DOHH2 (cell line): Measurements from ENCODE around the gene PADI3.
"Not testable (repeated sequence)": the region's sequence is repeated elsewhere in the genome, so short reads cannot be mapped to it uniquely, and the experiment has no call there.

Source experiments
- CTCF ChIP-seq: fragments of 200-600 bp; sonication (generic); IDR thresholded peaks from one replicate; pipeline ENCODE4 v1.5.1; 2014; ENCODE audit warnings: antibody characterized with exemption, mild to moderate bottlenecking, low read depth, low read length; ENCODE audit not compliant: poor library complexity, severe bottlenecking
- EZH2phosphoT487 ChIP-seq: fragments of 200-600 bp; sonication (generic); IDR thresholded peaks from 2 replicates; pipeline ENCODE4 v1.6.1; 2017; ENCODE audit warnings: borderline replicate concordance, mild to moderate bottlenecking, antibody characterized with exemption, low read length, moderate library complexity, mixed read lengths

DNA sequence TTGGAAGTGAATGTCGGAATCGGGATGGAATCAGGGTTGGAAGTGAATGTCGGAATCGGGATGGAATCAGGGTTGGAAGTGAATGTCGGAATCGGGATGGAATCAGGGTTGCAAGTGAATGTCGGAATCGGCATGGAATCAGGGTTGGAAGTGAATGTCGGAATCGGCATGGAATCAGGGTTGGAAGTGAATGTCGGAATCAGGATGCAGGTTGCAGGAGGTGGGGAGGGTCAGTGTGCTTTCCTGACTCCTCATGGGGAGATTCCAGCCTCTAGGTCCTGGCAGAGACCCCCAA, 7.2 kb upstream of the PADI3 start:
- TF ChIP-seq CTCF, EZH2phosphoT487: not testable (repeated sequence)
